H1 (cell line): ENCODE measurements around the gene PDE9A.

Experiments
- GTF2F1 ChIP-seq: IDR thresholded peaks from 2 replicates; pipeline ENCODE4 v1.6.1; 2012; ENCODE audit warnings: low read depth, low read length, improper control_type of control experiment, borderline replicate concordance
- MAX ChIP-seq: IDR thresholded peaks from 2 replicates; pipeline ENCODE4 v1.6.1; 2012; ENCODE audit warnings: inconsistent platforms
- POLR2AphosphoS5 ChIP-seq: IDR thresholded peaks from 2 replicates; pipeline ENCODE4 v1.6.1; 2011; ENCODE audit warnings: low read depth, low read length
- RAD21 ChIP-seq, 2 experiments: IDR thresholded peaks in 1 of 2; conservative IDR thresholded peaks in 1 of 2; 2 replicates each; pipeline ENCODE4 v1.6.1; 2011; ENCODE audit warnings: low read depth in 2 of 2, low read length in 2 of 2, improper control_type of control experiment in 1 of 2, inconsistent platforms in 1 of 2, mild to moderate bottlenecking in 1 of 2, moderate library complexity in 1 of 2
- SIN3A ChIP-seq, 2 experiments: IDR thresholded peaks in 1 of 2; conservative IDR thresholded peaks in 1 of 2; 2 replicates each; pipeline ENCODE4 v1.6.1; 2011 to 2012; ENCODE audit warnings: low read length in 2 of 2, improper control_type of control experiment in 1 of 2, low read depth in 1 of 2, mild to moderate bottlenecking in 1 of 2
- TF ChIP-seq, protein P1 (sequence below), 3 experiments: IDR thresholded peaks; 1 replicate in 2 of 3; 2 replicates in 1 of 3; pipeline versions ENCODE4 v1.5.1 to v1.6.1; 2011; ENCODE audit warnings: low read length in 3 of 3, mild to moderate bottlenecking in 3 of 3, inconsistent platforms in 2 of 3, low read depth in 1 of 3, moderate library complexity in 1 of 3; ENCODE audit not compliant: insufficient read depth in 1 of 3; ENCODE audit errors: control extremely low read depth in 1 of 3
- TF ChIP-seq, protein P2 (sequence below): IDR thresholded peaks from 2 replicates; pipeline ENCODE4 v1.6.1; 2011; ENCODE audit warnings: low read depth, mild to moderate bottlenecking, low read length; ENCODE audit not compliant: insufficient read depth

DNA sequence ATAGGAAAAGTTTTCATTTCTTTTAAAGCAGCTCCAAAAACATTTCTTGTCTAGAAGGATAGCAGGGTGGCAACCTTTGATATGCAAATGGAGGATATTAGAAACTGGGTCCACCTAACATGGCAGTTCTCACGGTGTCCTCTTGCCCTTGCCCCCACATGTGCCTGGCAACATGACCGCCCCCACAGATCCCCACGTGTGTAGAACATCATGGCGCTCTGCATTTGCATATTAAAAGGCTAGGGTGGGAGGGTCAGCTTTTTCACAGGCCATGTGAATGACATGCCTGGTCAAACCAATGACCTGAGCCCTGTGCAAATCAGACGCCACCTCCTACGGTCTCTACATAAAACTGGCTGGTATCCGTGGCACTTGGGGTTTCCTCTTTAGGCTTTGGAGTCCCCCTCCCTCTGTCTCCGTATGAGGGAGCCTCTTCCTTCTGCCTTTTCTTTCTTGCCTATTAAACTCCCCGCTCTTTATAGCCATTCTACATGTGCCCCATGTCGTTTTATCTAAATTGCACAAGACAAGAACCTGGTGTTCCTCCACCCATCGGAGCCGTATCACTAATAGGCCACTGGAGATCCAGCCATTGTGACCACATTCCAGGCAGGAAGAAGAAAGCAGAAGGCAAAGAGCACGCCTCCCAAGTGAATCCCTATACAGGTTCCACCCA, 154.7 kb downstream of the PDE9A start:
- TF ChIP-seq SIN3A (conservative IDR thresholded peaks at IDR 0.05 in 1 of 2, IDR thresholded peaks at IDR 0.05 in 1 of 2; ENCODE audit: low read depth in 1 of 2, low read length in 2 of 2), result no peak
- no peak for TF ChIP-seq GTF2F1
- TF ChIP-seq RAD21 (IDR thresholded peaks at IDR 0.05 in 1 of 2, conservative IDR thresholded peaks at IDR 0.05 in 1 of 2; ENCODE audit: low read depth in 2 of 2, low read length in 2 of 2), result no peak
- TF ChIP-seq, protein P1, sequence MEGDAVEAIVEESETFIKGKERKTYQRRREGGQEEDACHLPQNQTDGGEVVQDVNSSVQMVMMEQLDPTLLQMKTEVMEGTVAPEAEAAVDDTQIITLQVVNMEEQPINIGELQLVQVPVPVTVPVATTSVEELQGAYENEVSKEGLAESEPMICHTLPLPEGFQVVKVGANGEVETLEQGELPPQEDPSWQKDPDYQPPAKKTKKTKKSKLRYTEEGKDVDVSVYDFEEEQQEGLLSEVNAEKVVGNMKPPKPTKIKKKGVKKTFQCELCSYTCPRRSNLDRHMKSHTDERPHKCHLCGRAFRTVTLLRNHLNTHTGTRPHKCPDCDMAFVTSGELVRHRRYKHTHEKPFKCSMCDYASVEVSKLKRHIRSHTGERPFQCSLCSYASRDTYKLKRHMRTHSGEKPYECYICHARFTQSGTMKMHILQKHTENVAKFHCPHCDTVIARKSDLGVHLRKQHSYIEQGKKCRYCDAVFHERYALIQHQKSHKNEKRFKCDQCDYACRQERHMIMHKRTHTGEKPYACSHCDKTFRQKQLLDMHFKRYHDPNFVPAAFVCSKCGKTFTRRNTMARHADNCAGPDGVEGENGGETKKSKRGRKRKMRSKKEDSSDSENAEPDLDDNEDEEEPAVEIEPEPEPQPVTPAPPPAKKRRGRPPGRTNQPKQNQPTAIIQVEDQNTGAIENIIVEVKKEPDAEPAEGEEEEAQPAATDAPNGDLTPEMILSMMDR (IDR thresholded peaks at IDR 0.05; ENCODE audit: control extremely low read depth in 1 of 3, insufficient read depth in 1 of 3, low read depth in 1 of 3, low read length in 3 of 3), result no peak
- no peak for TF ChIP-seq POLR2AphosphoS5
- 0 out of 2 replicates have a peak, but pooled peaks have one; percentile 29 for TF ChIP-seq MAX
- TF ChIP-seq, protein P2, sequence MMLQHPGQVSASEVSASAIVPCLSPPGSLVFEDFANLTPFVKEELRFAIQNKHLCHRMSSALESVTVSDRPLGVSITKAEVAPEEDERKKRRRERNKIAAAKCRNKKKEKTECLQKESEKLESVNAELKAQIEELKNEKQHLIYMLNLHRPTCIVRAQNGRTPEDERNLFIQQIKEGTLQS, result no peak
